Activated naive CD8-positive, alpha-beta T cell treated with anti-CD3 and anti-CD28 coated beads, Interleukin-2, amount 10 ng/mL, durations not matched to agents 7 days and 5 days (primary cell): Measurements from ENCODE around the gene ZMYM4. TPM values are rescaled to one million over a fixed set of nuclear protein-coding genes. Genes with fewer than 3 reads are reported as not detected.
"Not testable (repeated sequence)": the region's sequence is repeated elsewhere in the genome, so short reads cannot be mapped to it uniquely, and the experiment has no call there.

ENCODE experiments used
- ATAC-seq: fragments of 150-1000 bp; cut with Tn5 transposase; one replicate; pipeline ENCODE4 v1.10.0; 2021; ENCODE audit warnings: low read depth, moderate library complexity
- POLR2A ChIA-PET: fragments of 350-600 bp; sonication (Branson Sonifier 250); formaldehyde crosslinking; loops from one replicate; lab custom pipeline; 2021; ENCODE audit warnings: antibody characterized with exemption; lab: Charles Lee
- DNase-seq: peaks from one replicate; pipeline ENCODE4 v3.0.0; 2021
- H3K27ac Mint-ChIP-seq: one replicate; pipeline ENCODE4 v1.8.0; 2022; ENCODE audit warnings: mild to moderate bottlenecking, mixed read lengths
- H3K27me3 Mint-ChIP-seq: one replicate; pipeline ENCODE4 v1.8.0; 2022; ENCODE audit warnings: mild to moderate bottlenecking, moderate library complexity, mixed read lengths
- H3K36me3 Mint-ChIP-seq: one replicate; pipeline ENCODE4 v1.8.0; 2021; ENCODE audit warnings: mild to moderate bottlenecking, mixed read lengths
- H3K4me1 Mint-ChIP-seq: one replicate; pipeline ENCODE4 v1.8.0; 2021; ENCODE audit warnings: mixed read lengths
- H3K4me3 Mint-ChIP-seq: one replicate; pipeline ENCODE4 v1.8.0; 2022; ENCODE audit warnings: mild to moderate bottlenecking, moderate library complexity, mixed read lengths
- H3K9me3 Mint-ChIP-seq: one replicate; pipeline ENCODE4 v1.8.0; 2021; ENCODE audit warnings: mixed read lengths
- total RNA-seq, 2 experiments: library from RNA; stranded (reverse); gene quantifications; one replicate each; pipeline ENCODE4 v1.2.3, GENCODE V29; 2021

ZMYM4 gene
- total RNA-seq, 2 experiments from 2014 or later, result 29.5 to 29.8 TPM

GRCh38 chr1:35319988-35320713 is 51.6 kb downstream of the ZMYM4 start:
- H3K4me3 Mint-ChIP-seq, result no peak overlapping the region

GRCh38 chr1:35320937-35321336 is 52.4 kb downstream of the ZMYM4 start:
- Mint-ChIP-seq H3K36me3 (peaks cover 12% of the 10 kb centered on the region), H3K4me3 (no peak overlapping the region), H3K9me3 (no peaks in the 10 kb centered on the region), H3K4me1 (peaks cover 2% of the 10 kb centered on the region), H3K27ac (no peak overlapping the region), H3K27me3 (no peaks in the 10 kb centered on the region)
- DNase-seq (no peak), ATAC-seq (no peak)
- POLR2A ChIA-PET, result interaction anchor here (1.1 kb wide), 1 partner anchor 17 kb away, joined by 3 read pairs; no protein-coding TSS in a partner anchor

More at GRCh38 chr1:35319988-35320713, 51.6 kb downstream of the ZMYM4 start:
- DNase-seq (no peak), ATAC-seq (no peak)
- Mint-ChIP-seq H3K27me3 (no peaks in the 10 kb centered on the region), H3K9me3 (no peaks in the 10 kb centered on the region), H3K27ac (no peak overlapping the region), H3K36me3 (peaks cover 12% of the 10 kb centered on the region), H3K4me1 (peaks cover 2% of the 10 kb centered on the region)
- POLR2A ChIA-PET, result no interaction called here

GRCh38 chr1:35324486-35324885 is 56.0 kb downstream of the ZMYM4 start:
- H3K9me3 Mint-ChIP-seq, result no peaks in the 10 kb centered on the region
- no peak overlapping the region for H3K4me3 Mint-ChIP-seq
- no peaks in the 10 kb centered on the region for H3K27me3 Mint-ChIP-seq
- no peak overlapping the region for H3K27ac Mint-ChIP-seq
- H3K36me3 Mint-ChIP-seq, result peaks cover 5% of the 10 kb centered on the region
- POLR2A ChIA-PET, result no interaction called here
- H3K4me1 Mint-ChIP-seq, result no peaks in the 10 kb centered on the region
- DNase-seq (no peak), ATAC-seq (no peak)

GRCh38 chr1:35326246-35326866 is 57.8 kb downstream of the ZMYM4 start:
- no peak overlapping the region for H3K4me3 Mint-ChIP-seq
- H3K4me1 Mint-ChIP-seq, result no peaks in the 10 kb centered on the region
- no peak overlapping the region for H3K27ac Mint-ChIP-seq
- no peak for ATAC-seq
- H3K27me3 Mint-ChIP-seq, result no peaks in the 10 kb centered on the region
- POLR2A ChIA-PET, result no interaction called here
- H3K9me3 Mint-ChIP-seq, result no peaks in the 10 kb centered on the region
- peaks cover 3% of the 10 kb centered on the region for H3K36me3 Mint-ChIP-seq
- no peak for DNase-seq

GRCh38 chr1:35331618-35332017 is 63.1 kb downstream of the ZMYM4 start:
- H3K4me3 Mint-ChIP-seq, POLR2A ChIA-PET, H3K36me3 Mint-ChIP-seq, H3K27me3 Mint-ChIP-seq, H3K4me1 Mint-ChIP-seq, DNase-seq, H3K9me3 Mint-ChIP-seq, H3K27ac Mint-ChIP-seq, ATAC-seq: not testable (repeated sequence)

- DNase-seq, result no peak
- POLR2A ChIA-PET, result no interaction called here
- no peak for ATAC-seq
- Mint-ChIP-seq H3K27me3 (no peaks in the 10 kb centered on the region), H3K4me1 (no peaks in the 10 kb centered on the region), H3K27ac (no peak overlapping the region), H3K4me3 (no peak overlapping the region), H3K36me3 (peaks cover 12% of the 10 kb centered on the region), H3K9me3 (no peaks in the 10 kb centered on the region)
Measured at GRCh38 chr1:35334485-35334884, 66.0 kb downstream of the ZMYM4 start.

GRCh38 chr1:35340519-35340918 is 72.0 kb downstream of the ZMYM4 start:
- no peak overlapping the region for H3K27ac Mint-ChIP-seq
- ATAC-seq (no peak), DNase-seq (no peak)
- H3K4me3 Mint-ChIP-seq, result no peak overlapping the region
- no peaks in the 10 kb centered on the region for H3K4me1 Mint-ChIP-seq
- POLR2A ChIA-PET, result no interaction called here
- peaks cover 11% of the 10 kb centered on the region for H3K36me3 Mint-ChIP-seq
- no peaks in the 10 kb centered on the region for H3K27me3 Mint-ChIP-seq
- no peaks in the 10 kb centered on the region for H3K9me3 Mint-ChIP-seq

- Mint-ChIP-seq H3K4me1 (peaks cover 3% of the 10 kb centered on the region), H3K4me3 (no peak overlapping the region), H3K27me3 (no peaks in the 10 kb centered on the region), H3K27ac (no peak overlapping the region), H3K9me3 (no peaks in the 10 kb centered on the region), H3K36me3 (no peaks in the 10 kb centered on the region)
- no peak for ATAC-seq
- POLR2A ChIA-PET, result no interaction called here
- no peak for DNase-seq
Measured at GRCh38 chr1:35345439-35345981, 77.0 kb downstream of the ZMYM4 start.

- H3K9me3 Mint-ChIP-seq, result no peaks in the 10 kb centered on the region
- H3K27ac Mint-ChIP-seq, result no peak overlapping the region
- H3K27me3 Mint-ChIP-seq, result no peaks in the 10 kb centered on the region
- DNase-seq (no peak), ATAC-seq (no peak)
- H3K36me3 Mint-ChIP-seq, result peaks cover 7% of the 10 kb centered on the region
- H3K4me1 Mint-ChIP-seq, result peaks cover 3% of the 10 kb centered on the region
- POLR2A ChIA-PET, result no interaction called here
- no peak overlapping the region for H3K4me3 Mint-ChIP-seq
Measured at GRCh38 chr1:35350872-35351271, 82.4 kb downstream of the ZMYM4 start.

- ATAC-seq, result no peak
- Mint-ChIP-seq H3K27me3 (no peaks in the 10 kb centered on the region), H3K4me1 (peaks cover 6% of the 10 kb centered on the region), H3K9me3 (no peaks in the 10 kb centered on the region), H3K36me3 (peaks cover 26% of the 10 kb centered on the region), H3K27ac (no peak overlapping the region), H3K4me3 (no peak overlapping the region)
- no peak for DNase-seq
- POLR2A ChIA-PET, result no interaction called here
Measured at GRCh38 chr1:35359995-35360394, 91.5 kb downstream of the ZMYM4 start.

GRCh38 chr1:35361638-35362037 is 93.1 kb downstream of the ZMYM4 start:
- Mint-ChIP-seq H3K27me3 (no peaks in the 10 kb centered on the region), H3K4me1 (peaks cover 6% of the 10 kb centered on the region), H3K27ac (no peak overlapping the region), H3K4me3 (no peak overlapping the region), H3K36me3 (peaks cover 24% of the 10 kb centered on the region), H3K9me3 (no peaks in the 10 kb centered on the region)
- ATAC-seq, result no peak
- POLR2A ChIA-PET, result no interaction called here
- no peak for DNase-seq

- DNase-seq, result no peak
- H3K9me3 Mint-ChIP-seq, result no peaks in the 10 kb centered on the region
- peaks cover 6% of the 10 kb centered on the region for H3K4me1 Mint-ChIP-seq
- no peaks in the 10 kb centered on the region for H3K27me3 Mint-ChIP-seq
- no peak overlapping the region for H3K4me3 Mint-ChIP-seq
- ATAC-seq, result no peak
- POLR2A ChIA-PET, result no interaction called here
- no peak overlapping the region for H3K27ac Mint-ChIP-seq
- peaks cover 24% of the 10 kb centered on the region for H3K36me3 Mint-ChIP-seq
Measured at GRCh38 chr1:35364741-35365140, 96.2 kb downstream of the ZMYM4 start.

GRCh38 chr1:35367914-35368313 is 99.4 kb downstream of the ZMYM4 start:
- H3K9me3 Mint-ChIP-seq, result no peaks in the 10 kb centered on the region
- no peaks in the 10 kb centered on the region for H3K27me3 Mint-ChIP-seq
- DNase-seq (no peak), ATAC-seq (no peak)
- POLR2A ChIA-PET, result no interaction called here
- H3K27ac Mint-ChIP-seq, result no peak overlapping the region
- peaks cover 14% of the 10 kb centered on the region for H3K36me3 Mint-ChIP-seq
- no peak overlapping the region for H3K4me3 Mint-ChIP-seq
- no peaks in the 10 kb centered on the region for H3K4me1 Mint-ChIP-seq
